Naive thymus-derived CD4-positive, alpha-beta T cell (primary cell): ENCODE data around the gene EPPIN. TPM values are rescaled to one million over a fixed set of nuclear protein-coding genes. Genes with fewer than 3 reads are reported as not detected.
A peak's percentile ranks its signal among the peaks of the same experiment; 100 is the strongest.
"Not testable (repeated sequence)": the region's sequence is repeated elsewhere in the genome, so short reads cannot be mapped to it uniquely, and the experiment has no call there.

ENCODE experiments used
- ATAC-seq: fragments of 150-1000 bp; cut with Tn5 transposase; 2 replicates; pipeline ENCODE4 v1.10.0; 2021; ENCODE audit warnings: mild to moderate bottlenecking, moderate library complexity
- CTCF ChIA-PET: fragments of 350-600 bp; sonication (Branson Sonifier 250); formaldehyde crosslinking; loops from one replicate; lab custom pipeline; 2021; ENCODE audit warnings: antibody characterized with exemption; lab: Charles Lee
- POLR2A ChIA-PET: fragments of 350-600 bp; sonication (Branson Sonifier 250); formaldehyde crosslinking; loops from one replicate; lab custom pipeline; 2021; ENCODE audit warnings: antibody characterized with exemption, inconsistent platforms; lab: Charles Lee
- DNase-seq, 9 donors: peaks; one replicate each; pipeline versions ENCODE4 v3.0.0 to v3.0.0-alpha.2; 2020 to 2022; ENCODE audit warnings: mixed read lengths in 1 of 9
- H3K27ac ChIP-seq: one replicate; pipeline ENCODE4 v1.7.0; 2013; ENCODE audit warnings: mild to moderate bottlenecking, low read depth, low read length, moderate library complexity
- H3K27me3 ChIP-seq, 2 donors: one replicate each; pipeline ENCODE4 v1.7.0; 2013; ENCODE audit warnings: low read length in 2 of 2, mild to moderate bottlenecking in 2 of 2, moderate library complexity in 2 of 2; ENCODE audit not compliant: control insufficient read depth in 2 of 2, insufficient read depth in 2 of 2
- H3K36me3 ChIP-seq, 3 experiments: 1 replicate in 2 of 3; 2 replicates in 1 of 3; pipeline ENCODE4 v1.7.0; 2013; ENCODE audit warnings: low read length in 3 of 3, mild to moderate bottlenecking in 3 of 3, moderate library complexity in 1 of 3; ENCODE audit not compliant: insufficient read depth in 3 of 3, control insufficient read depth in 2 of 3
- H3K4me1 ChIP-seq, 2 donors: one replicate each; pipeline ENCODE4 v1.7.0; 2013; ENCODE audit warnings: low read length in 2 of 2, mild to moderate bottlenecking in 2 of 2, moderate library complexity in 1 of 2; ENCODE audit not compliant: control insufficient read depth in 2 of 2, insufficient read depth in 2 of 2
- H3K4me3 ChIP-seq: 2 replicates; pipeline ENCODE4 v1.7.0; 2013; ENCODE audit warnings: mild to moderate bottlenecking, low read length
- H3K9me3 ChIP-seq, 3 experiments: 1 replicate in 2 of 3; 2 replicates in 1 of 3; pipeline ENCODE4 v1.7.0; 2013; ENCODE audit warnings: low read length in 3 of 3; ENCODE audit not compliant: control insufficient read depth in 2 of 3
- H3K27ac Mint-ChIP-seq, 9 donors: one replicate each; pipeline ENCODE4 v1.8.0; 2020 to 2022; ENCODE audit warnings: mixed read lengths in 9 of 9, mild to moderate bottlenecking in 8 of 9, moderate library complexity in 5 of 9, inconsistent platforms in 2 of 9
- H3K27me3 Mint-ChIP-seq, 5 donors: one replicate each; pipeline ENCODE4 v1.8.0; 2021 to 2022; ENCODE audit warnings: mixed read lengths in 5 of 5, mild to moderate bottlenecking in 1 of 5
- H3K36me3 Mint-ChIP-seq, 5 donors: one replicate each; pipeline ENCODE4 v1.8.0; 2020 to 2022; ENCODE audit warnings: mixed read lengths in 5 of 5, mild to moderate bottlenecking in 3 of 5, inconsistent platforms in 1 of 5
- H3K4me1 Mint-ChIP-seq, 7 donors: one replicate each; pipeline ENCODE4 v1.8.0; 2020 to 2022; ENCODE audit warnings: mixed read lengths in 7 of 7, mild to moderate bottlenecking in 3 of 7, inconsistent platforms in 1 of 7
- H3K4me3 Mint-ChIP-seq, 10 donors: one replicate each; pipeline ENCODE4 v1.8.0; 2020 to 2022; ENCODE audit warnings: mild to moderate bottlenecking in 10 of 10, mixed read lengths in 10 of 10, moderate library complexity in 6 of 10, inconsistent platforms in 2 of 10
- H3K9me3 Mint-ChIP-seq, 11 donors: one replicate each; pipeline ENCODE4 v1.8.0; 2020 to 2022; ENCODE audit warnings: mixed read lengths in 11 of 11, mild to moderate bottlenecking in 4 of 11, inconsistent platforms in 1 of 11, moderate library complexity in 1 of 11
- intact Hi-C, 2 donors: fragments of 100-400 bp; cut with micrococcal nuclease; formaldehyde crosslinking; loops; one replicate each; pipeline ENCODE4 v1.15.1; 2023
- polyA plus RNA-seq, 2 donors: library from polyadenylated mRNA; unstranded; fragments of 300-500 nt; fragmentation: Illumina TruSeq; gene quantifications; one replicate each; pipeline ENCODE4 v1.2.3, GENCODE V29; 2021
- total RNA-seq, 6 experiments: library from RNA in 5 of 6; stranded (reverse) in 5 of 6; gene quantifications; 1 replicate in 5 of 6; 2 replicates in 1 of 6; pipeline ENCODE4 v1.2.3 and lab custom pipeline; 2021 to 2026

Gene EPPIN
- total and polyA plus RNA-seq, 7 experiments from 2014 or later = not detected

GRCh38 chr20:45585986-45586385 is 38.8 kb upstream of the EPPIN start:
- intact Hi-C loops, H3K27me3 ChIP-seq, H3K36me3 Mint-ChIP-seq, H3K9me3 Mint-ChIP-seq, H3K4me1 ChIP-seq, H3K4me3 ChIP-seq, H3K27ac ChIP-seq, ATAC-seq, CTCF ChIA-PET, H3K4me1 Mint-ChIP-seq, H3K9me3 ChIP-seq, H3K4me3 Mint-ChIP-seq, H3K27ac Mint-ChIP-seq, POLR2A ChIA-PET, DNase-seq, H3K36me3 ChIP-seq: not testable (repeated sequence)
- peaks cover 5 to 34% (median 13%) of the 10 kb centered on the region in 5 donors for H3K27me3 Mint-ChIP-seq

DNA sequence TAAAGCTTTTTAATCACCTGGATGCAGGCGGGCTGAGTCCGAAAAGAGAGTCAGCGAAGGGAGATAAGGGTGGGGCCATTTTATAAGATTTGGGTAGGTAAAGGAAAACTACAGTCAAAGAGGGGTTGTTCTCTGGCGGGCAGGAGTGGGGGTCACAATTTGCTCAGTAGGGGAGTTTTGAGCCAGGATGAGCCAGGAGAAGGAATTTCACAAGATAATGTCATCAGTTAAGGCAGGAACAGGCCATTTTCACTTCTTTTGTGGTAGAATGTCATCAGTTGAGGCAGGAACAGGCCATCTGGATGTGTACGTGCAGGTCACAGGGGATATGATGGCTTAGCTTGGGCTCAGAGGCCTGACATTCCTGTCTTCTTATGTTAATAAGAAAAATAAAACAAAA is 37.1 kb upstream of the EPPIN start:
- intact Hi-C loops, H3K9me3 Mint-ChIP-seq, H3K27me3 ChIP-seq, H3K9me3 ChIP-seq, H3K36me3 Mint-ChIP-seq, H3K4me3 ChIP-seq, H3K36me3 ChIP-seq, DNase-seq, CTCF ChIA-PET, H3K4me1 Mint-ChIP-seq, ATAC-seq, H3K27ac ChIP-seq, H3K27ac Mint-ChIP-seq, H3K4me3 Mint-ChIP-seq, POLR2A ChIA-PET, H3K4me1 ChIP-seq: not testable (repeated sequence)
- peaks cover 12 to 42% (median 16%) of the 10 kb centered on the region in 5 donors for H3K27me3 Mint-ChIP-seq

- ATAC-seq (no peak), DNase-seq (no peak)
- H3K27me3 Mint-ChIP-seq = peaks cover 8 to 38% (median 15%) of the 10 kb centered on the region in 5 donors
- ChIA-PET CTCF (no interaction called here), POLR2A (no interaction called here)
- Histone ChIP-seq H3K4me1 (no peaks in the 10 kb centered on the region), H3K9me3 (no peaks in the 10 kb centered on the region), H3K4me3 (no peak overlapping the region), H3K36me3 (no peaks in the 10 kb centered on the region), H3K27me3 (no peaks in the 10 kb centered on the region), H3K27ac (no peak overlapping the region)
- intact Hi-C loops = no loop called here
- no peak overlapping the region for H3K4me3 Mint-ChIP-seq
- H3K4me1 Mint-ChIP-seq = no peaks in the 10 kb centered on the region
- H3K9me3 Mint-ChIP-seq = peaks cover 0 to 2% (median 0%) of the 10 kb centered on the region in 11 donors
- H3K36me3 Mint-ChIP-seq = no peaks in the 10 kb centered on the region
- H3K27ac Mint-ChIP-seq = no peak overlapping the region
Measured at GRCh38 chr20:45583502-45583901, 36.3 kb upstream of the EPPIN start.

DNA sequence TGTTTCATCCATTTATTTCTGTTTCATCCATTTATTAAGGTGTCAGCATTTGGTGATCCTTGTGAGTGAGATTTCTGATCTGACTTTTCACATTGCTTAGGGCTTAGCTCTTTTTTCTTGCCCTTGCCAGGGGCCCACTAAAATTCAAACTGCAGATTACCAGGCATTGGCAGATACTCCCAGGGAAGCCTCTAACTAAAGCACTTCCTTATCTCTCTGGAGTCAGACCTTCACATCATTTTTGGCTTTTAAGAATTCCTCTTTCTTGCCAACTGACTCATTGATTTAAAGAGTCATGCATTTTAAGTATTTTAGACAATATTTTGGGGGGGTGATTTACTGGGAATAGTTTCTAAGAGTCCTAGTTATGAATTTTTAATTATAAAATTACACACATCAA is 34.5 kb upstream of the EPPIN start:
- H3K9me3 Mint-ChIP-seq = peaks cover 0 to 2% (median 0%) of the 10 kb centered on the region in 11 donors
- Histone ChIP-seq H3K4me1 (no peaks in the 10 kb centered on the region), H3K27me3 (no peaks in the 10 kb centered on the region), H3K9me3 (no peaks in the 10 kb centered on the region), H3K27ac (no peak overlapping the region), H3K36me3 (no peaks in the 10 kb centered on the region), H3K4me3 (no peak overlapping the region)
- H3K36me3 Mint-ChIP-seq = no peaks in the 10 kb centered on the region
- intact Hi-C loops = no loop called here
- ChIA-PET CTCF (no interaction called here), POLR2A (no interaction called here)
- ATAC-seq (no peak), DNase-seq (no peak)
- no peak overlapping the region for H3K4me3 Mint-ChIP-seq
- peaks cover 8 to 37% (median 17%) of the 10 kb centered on the region in 5 donors for H3K27me3 Mint-ChIP-seq
- no peaks in the 10 kb centered on the region for H3K4me1 Mint-ChIP-seq
- H3K27ac Mint-ChIP-seq = no peak overlapping the region

- Mint-ChIP-seq H3K4me3 (no peak within 1 kb of the TSS), H3K27me3 (peaks cover 8 to 43% (median 27%) of the 10 kb centered on the region in 5 donors), H3K9me3 (peaks cover 0 to 2% (median 0%) of the 10 kb centered on the region in 11 donors), H3K27ac (peak within 1 kb of the TSS in 1 of 9 donors; percentile 24), H3K4me1 (no peaks in the 10 kb centered on the region), H3K36me3 (no peaks in the 10 kb centered on the region)
- ATAC-seq (no peak), DNase-seq (no peak)
- H3K27ac ChIP-seq = no peak within 1 kb of the TSS
- no peak within 1 kb of the TSS for H3K4me3 ChIP-seq
- no peaks in the 10 kb centered on the region for H3K36me3 ChIP-seq
- H3K4me1 ChIP-seq = no peaks in the 10 kb centered on the region
- intact Hi-C loops = no loop called here
- no peaks in the 10 kb centered on the region for H3K9me3 ChIP-seq
- ChIA-PET POLR2A (no interaction called here), CTCF (no interaction called here)
- no peaks in the 10 kb centered on the region for H3K27me3 ChIP-seq
Measured at GRCh38 chr20:45579184-45579583, 32.0 kb upstream of the EPPIN start, which contains the start of gene WFDC8. TSS of gene WFDC8 (minus strand) at chr20:45579284. CDS start at chr20:45579247, 37 bp downstream.

GRCh38 chr20:45578231-45578630 is 31.0 kb upstream of the EPPIN start:
- no peak overlapping the region for H3K27ac Mint-ChIP-seq
- intact Hi-C loops = no loop called here
- POLR2A ChIA-PET = no interaction called here

GRCh38 chr20:45576995-45577394 is 29.8 kb upstream of the EPPIN start:
- no peaks in the 10 kb centered on the region for H3K4me1 Mint-ChIP-seq
- H3K4me1 ChIP-seq = no peaks in the 10 kb centered on the region
- no peak for ATAC-seq
- no peak overlapping the region for H3K27ac Mint-ChIP-seq
- POLR2A ChIA-PET = no interaction called here
- peaks cover 0 to 4% (median 0%) of the 10 kb centered on the region in 11 donors for H3K9me3 Mint-ChIP-seq
- no peaks in the 10 kb centered on the region for H3K9me3 ChIP-seq
- no peaks in the 10 kb centered on the region for H3K36me3 Mint-ChIP-seq
- no peak overlapping the region for H3K4me3 ChIP-seq
- intact Hi-C loops = no loop called here
- no peak overlapping the region for H3K27ac ChIP-seq
- H3K36me3 ChIP-seq = no peaks in the 10 kb centered on the region
- no peak overlapping the region for H3K4me3 Mint-ChIP-seq
- CTCF ChIA-PET = no interaction called here
- DNase-seq = no peak
- H3K27me3 Mint-ChIP-seq = peaks cover 9 to 44% (median 25%) of the 10 kb centered on the region in 5 donors
- H3K27me3 ChIP-seq = no peaks in the 10 kb centered on the region

More at GRCh38 chr20:45578231-45578630, 31.0 kb upstream of the EPPIN start:
- no peak overlapping the region for H3K27ac ChIP-seq
- ATAC-seq (no peak), DNase-seq (no peak)
- no peaks in the 10 kb centered on the region for H3K27me3 ChIP-seq
- H3K4me1 Mint-ChIP-seq = no peaks in the 10 kb centered on the region
- no peaks in the 10 kb centered on the region for H3K36me3 Mint-ChIP-seq
- CTCF ChIA-PET = no interaction called here
- H3K9me3 Mint-ChIP-seq = peaks cover 0 to 2% (median 0%) of the 10 kb centered on the region in 11 donors
- H3K4me3 ChIP-seq = no peak overlapping the region
- no peaks in the 10 kb centered on the region for H3K36me3 ChIP-seq
- peaks cover 12 to 42% (median 24%) of the 10 kb centered on the region in 5 donors for H3K27me3 Mint-ChIP-seq
- no peaks in the 10 kb centered on the region for H3K4me1 ChIP-seq
- H3K9me3 ChIP-seq = no peaks in the 10 kb centered on the region
- no peak overlapping the region for H3K4me3 Mint-ChIP-seq
